Measurements from ENCODE around the gene SYT5. TPM values are rescaled to one million over a fixed set of nuclear protein-coding genes. Genes with fewer than 3 reads are reported as not detected.

SYT5 gene
- total and polyA plus RNA-seq, 10 donors: 0.06 to 1.4 (median 0.18) TPM; not detected in 6

Small RNAs within 50 kb of the gene (microRNA-seq; reads per million reads assigned to microRNA genes)
- gene MIR7975: 0 reads per million in 3 donors

Small RNAs within 50 kb of the gene (small RNA-seq; reads per million reads assigned to genes)
- 0 to 0.07 (median 0) reads per million in 4 donors for gene MIR7975
- 0 reads per million in 4 donors for gene RF01210

Other genes with a start within 250 kb of the SYT5 start
- 1 to 10 TPM in 1 of 7 donors, under 1 TPM in 6; 0.09 to 1.3 (median 0.36) TPM for gene NLRP7, start 232.8 kb downstream of the SYT5 start, total RNA-seq
- under 1 TPM; 0.09 to 0.11 (median 0.10) TPM for gene NLRP7, start 232.8 kb downstream of the SYT5 start, polyA plus RNA-seq
- gene NLRP2, start 213.9 kb downstream of the SYT5 start, total RNA-seq: 10 to 100 TPM in 2 of 7 donors, 1 to 10 TPM in 5; 5.1 to 21.2 (median 7.6) TPM
- 10 to 100 TPM in 1 of 3 donors, 1 to 10 TPM in 2; 2.0 to 16.1 (median 3.8) TPM for gene NLRP2, start 213.9 kb downstream of the SYT5 start, polyA plus RNA-seq
- 1 to 10 TPM; 1.3 to 3.8 (median 1.7) TPM for gene GP6, start 142.0 kb downstream of the SYT5 start, total RNA-seq
- under 1 TPM; 0.09 to 0.41 (median 0.35) TPM for gene GP6, start 142.0 kb downstream of the SYT5 start, polyA plus RNA-seq
- 10 to 100 TPM; 15.3 to 31.5 (median 17.9) TPM for gene RDH13, start 117.1 kb downstream of the SYT5 start, total RNA-seq
- 10 to 100 TPM in 1 of 3 donors, 1 to 10 TPM in 2; 4.6 to 13.5 (median 7.6) TPM for gene RDH13, start 117.1 kb downstream of the SYT5 start, polyA plus RNA-seq
- 1 to 10 TPM in 5 of 7 donors, under 1 TPM in 1, not detected in 1; 0.37 to 3.4 (median 2.2) TPM for gene EPS8L1, start 104.4 kb downstream of the SYT5 start, total RNA-seq
- 1 to 10 TPM; 5.2 to 5.3 (median 5.3) TPM for gene EPS8L1, start 104.4 kb downstream of the SYT5 start, polyA plus RNA-seq
- gene PPP1R12C, start 62.7 kb downstream of the SYT5 start, total RNA-seq: 100 to 1,000 TPM in 5 of 7 donors, 10 to 100 TPM in 2; 88.2 to 193 (median 129) TPM
- gene PPP1R12C, start 62.7 kb downstream of the SYT5 start, polyA plus RNA-seq: 100 to 1,000 TPM in 2 of 3 donors, 10 to 100 TPM in 1; 98.2 to 292 (median 263) TPM
- 1 to 10 TPM in 4 of 7 donors, not detected in 3; 1.3 to 5.4 (median 2.6) TPM for gene TNNT1, start 31.1 kb downstream of the SYT5 start, total RNA-seq
- 1 to 10 TPM in 1 of 3 donors, under 1 TPM in 2; 0.26 to 6.2 (median 0.94) TPM for gene TNNT1, start 31.1 kb downstream of the SYT5 start, polyA plus RNA-seq
- gene TNNI3, start 22.6 kb downstream of the SYT5 start, total RNA-seq: not detected
- gene TNNI3, start 22.6 kb downstream of the SYT5 start, polyA plus RNA-seq: under 1 TPM; 0.15 to 0.74 (median 0.70) TPM
- gene DNAAF3, start 13.7 kb downstream of the SYT5 start, total RNA-seq: 1 to 10 TPM in 2 of 7 donors, under 1 TPM in 3, not detected in 2; 0.68 to 1.1 (median 0.76) TPM
- gene DNAAF3, start 13.7 kb downstream of the SYT5 start, polyA plus RNA-seq: under 1 TPM; 0.28 to 0.45 (median 0.36) TPM
- gene PTPRH, start 29.2 kb upstream of the SYT5 start, total RNA-seq: 10 to 100 TPM; 36.8 to 97.9 (median 53.8) TPM
- gene PTPRH, start 29.2 kb upstream of the SYT5 start, polyA plus RNA-seq: 10 to 100 TPM in 2 of 3 donors, 1 to 10 TPM in 1; 6.5 to 31.7 (median 14.9) TPM
- 10 to 100 TPM in 3 of 7 donors, 1 to 10 TPM in 4; 7.5 to 11.7 (median 9.6) TPM for gene TMEM86B, start 48.5 kb upstream of the SYT5 start, total RNA-seq
- 10 to 100 TPM; 11.8 to 31.5 (median 28.2) TPM for gene TMEM86B, start 48.5 kb upstream of the SYT5 start, polyA plus RNA-seq
- 100 to 1,000 TPM; 113 to 150 (median 133) TPM for gene PPP6R1, start 78.7 kb upstream of the SYT5 start, total RNA-seq
- 10 to 100 TPM; 49.2 to 90.5 (median 65.1) TPM for gene PPP6R1, start 78.7 kb upstream of the SYT5 start, polyA plus RNA-seq
- gene HSPBP1, start 99.8 kb upstream of the SYT5 start, total RNA-seq: 10 to 100 TPM; 14.2 to 26.8 (median 17.6) TPM
- 10 to 100 TPM; 14.2 to 27.0 (median 26.4) TPM for gene HSPBP1, start 99.8 kb upstream of the SYT5 start, polyA plus RNA-seq
- 1 to 10 TPM in 5 of 7 donors, under 1 TPM in 2; 0.79 to 2.9 (median 1.7) TPM for gene BRSK1, start 103.7 kb upstream of the SYT5 start, total RNA-seq
- gene BRSK1, start 103.7 kb upstream of the SYT5 start, polyA plus RNA-seq: 1 to 10 TPM in 2 of 3 donors, under 1 TPM in 1; 0.70 to 1.5 (median 1.0) TPM
- 10 to 100 TPM in 3 of 7 donors, 1 to 10 TPM in 4; 5.6 to 34.1 (median 9.9) TPM for gene TMEM150B, start 145.1 kb upstream of the SYT5 start, total RNA-seq
- 1 to 10 TPM; 1.7 to 6.5 (median 4.1) TPM for gene TMEM150B, start 145.1 kb upstream of the SYT5 start, polyA plus RNA-seq
- 10 to 100 TPM; 10.5 to 18.1 (median 12.8) TPM for gene KMT5C, start 159.6 kb upstream of the SYT5 start, total RNA-seq
- gene KMT5C, start 159.6 kb upstream of the SYT5 start, polyA plus RNA-seq: 10 to 100 TPM in 1 of 3 donors, 1 to 10 TPM in 2; 5.7 to 12.2 (median 7.8) TPM
- gene COX6B2, start 174.4 kb upstream of the SYT5 start, total RNA-seq: 1 to 10 TPM in 1 of 7 donors, under 1 TPM in 4, not detected in 2; 0.30 to 1.6 (median 0.63) TPM
- gene COX6B2, start 174.4 kb upstream of the SYT5 start, polyA plus RNA-seq: under 1 TPM in 2 of 3 donors, not detected in 1; 0.06 to 0.08 TPM
- not detected for gene GARIN5B, start 183.0 kb upstream of the SYT5 start, total RNA-seq
- not detected for gene GARIN5B, start 183.0 kb upstream of the SYT5 start, polyA plus RNA-seq
- gene IL11, start 190.2 kb upstream of the SYT5 start, total RNA-seq: under 1 TPM in 1 of 7 donors, not detected in 6; 0.23 TPM
- under 1 TPM in 2 of 3 donors, not detected in 1; 0.04 to 0.06 TPM for gene IL11, start 190.2 kb upstream of the SYT5 start, polyA plus RNA-seq
- not detected for gene TMEM190, start 196.5 kb upstream of the SYT5 start, total RNA-seq
- under 1 TPM in 1 of 3 donors, not detected in 2; 0.20 TPM for gene TMEM190, start 196.5 kb upstream of the SYT5 start, polyA plus RNA-seq
- gene TMEM238, start 204.0 kb upstream of the SYT5 start, total RNA-seq: 1 to 10 TPM; 3.7 to 8.8 (median 5.0) TPM
- under 1 TPM in 2 of 3 donors, not detected in 1; 0.17 to 0.32 TPM for gene TMEM238, start 204.0 kb upstream of the SYT5 start, polyA plus RNA-seq
- gene RPL28, start 205.6 kb upstream of the SYT5 start, total RNA-seq: 1,000 to 10,000 TPM in 5 of 7 donors, 100 to 1,000 TPM in 2; 581 to 2,029 (median 1,447) TPM
- gene RPL28, start 205.6 kb upstream of the SYT5 start, polyA plus RNA-seq: 1,000 to 10,000 TPM; 3,566 to 4,833 (median 4,082) TPM
- 10 to 100 TPM; 14.4 to 40.8 (median 23.8) TPM for gene UBE2S, start 227.5 kb upstream of the SYT5 start, total RNA-seq
- gene UBE2S, start 227.5 kb upstream of the SYT5 start, polyA plus RNA-seq: 10 to 100 TPM in 2 of 3 donors, 1 to 10 TPM in 1; 4.9 to 18.7 (median 11.8) TPM